Muscle of back (tissue), 11 donors: ENCODE results near the gene PAK1IP1. TPM values are rescaled to one million over a fixed set of nuclear protein-coding genes. Genes with fewer than 3 reads are reported as not detected.
"Not testable (repeated sequence)": the region's sequence is repeated elsewhere in the genome, so short reads cannot be mapped to it uniquely, and the experiment has no call there.

Source experiments
- DNase-seq, 3 donors: peaks; one replicate each; pipeline versions ENCODE4 v3.0.0 to v3.0.0-alpha.2; 2013
- polyA plus RNA-seq, 10 donors: library from polyadenylated mRNA; unstranded; fragments of 120-200 nt; gene quantifications; one replicate each; pipeline ENCODE4 v1.2.1, GENCODE V29; 2013; ENCODE audit not compliant: insufficient read length in 10 of 10

PAK1IP1 gene
- polyA plus RNA-seq, 10 donors, result 16.3 to 20.9 (median 17.9) TPM

DNA sequence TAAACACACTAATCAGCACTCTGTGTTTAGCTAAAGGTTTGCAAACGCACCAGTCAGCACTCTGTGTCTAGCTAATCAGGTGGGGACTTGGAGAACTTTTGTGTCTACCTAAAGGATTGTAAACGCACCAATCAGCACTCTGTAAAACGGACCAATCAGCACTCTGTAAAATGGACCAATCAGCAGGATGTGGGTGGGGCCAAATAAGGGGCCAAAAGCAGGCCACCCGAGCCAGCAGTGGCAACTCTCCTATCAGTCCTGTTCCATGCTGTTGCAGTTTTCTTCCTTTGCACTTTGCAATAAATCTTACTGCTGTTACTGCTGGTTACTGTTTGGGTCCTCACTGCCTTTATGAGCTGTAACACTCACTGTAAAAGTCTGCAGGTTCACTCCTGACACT, 46.9 kb downstream of the PAK1IP1 start:
- DNase-seq, result not testable (repeated sequence)

DNA sequence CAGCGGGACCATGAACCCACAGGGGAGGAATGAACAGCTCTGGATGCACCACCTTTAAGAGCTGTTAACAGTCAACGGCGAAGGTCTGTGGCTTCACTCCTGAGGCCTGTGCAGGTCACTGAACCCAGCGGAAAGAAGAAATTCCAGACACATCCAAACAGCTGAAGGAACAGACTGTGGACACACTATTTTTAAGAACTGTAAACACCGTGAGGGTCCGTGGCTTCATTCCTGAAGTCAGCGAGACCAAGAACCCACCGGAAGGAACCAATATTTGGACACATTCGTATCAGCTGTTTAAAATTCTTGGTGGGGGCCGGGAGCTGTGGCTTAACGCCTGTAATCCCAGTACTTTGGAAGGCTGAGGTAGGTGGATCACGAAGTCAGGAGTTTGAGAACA, 47.5 kb downstream of the PAK1IP1 start:
- no peak for DNase-seq

DNA sequence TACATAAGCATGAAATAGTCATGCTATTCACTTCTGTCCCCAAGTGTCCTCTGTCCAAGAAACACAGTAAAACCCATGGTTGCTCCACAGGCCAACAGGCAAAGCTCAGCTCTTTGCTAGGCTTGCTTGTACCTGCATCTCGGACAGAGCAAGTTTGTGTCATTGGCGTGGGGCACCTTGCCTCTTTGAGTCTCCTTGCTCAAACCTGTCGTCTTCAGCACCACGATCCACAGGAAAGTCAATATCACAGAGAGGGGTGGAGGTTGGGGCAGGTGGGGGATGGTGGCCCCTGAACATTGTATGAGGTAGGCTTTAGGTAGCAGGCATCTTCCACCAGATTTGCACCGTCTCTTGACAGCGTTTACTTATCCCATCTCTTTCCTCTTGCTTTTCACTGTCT, 48.7 kb downstream of the PAK1IP1 start:
- DNase-seq, result no peak

DNA sequence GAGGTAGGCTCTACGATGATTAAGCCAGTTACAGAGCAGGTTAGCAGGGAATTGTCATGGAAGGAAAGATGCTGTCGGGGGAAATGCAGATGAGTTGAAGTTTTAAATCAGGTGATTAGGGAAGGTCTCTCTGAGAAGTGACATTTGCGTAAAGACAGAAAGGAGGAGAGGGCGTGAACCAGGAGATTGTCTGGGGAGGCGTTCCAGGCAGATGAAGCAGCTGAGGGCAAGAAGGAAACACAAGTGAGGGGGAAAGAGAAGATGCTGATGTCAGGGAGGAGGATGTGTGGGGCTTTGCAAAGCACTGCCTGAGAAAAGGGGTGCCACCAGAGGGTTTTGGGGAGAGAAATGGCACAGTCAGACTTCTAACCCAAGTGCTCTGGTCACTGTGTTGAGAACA, 50.3 kb downstream of the PAK1IP1 start:
- DNase-seq, result no peak

DNA sequence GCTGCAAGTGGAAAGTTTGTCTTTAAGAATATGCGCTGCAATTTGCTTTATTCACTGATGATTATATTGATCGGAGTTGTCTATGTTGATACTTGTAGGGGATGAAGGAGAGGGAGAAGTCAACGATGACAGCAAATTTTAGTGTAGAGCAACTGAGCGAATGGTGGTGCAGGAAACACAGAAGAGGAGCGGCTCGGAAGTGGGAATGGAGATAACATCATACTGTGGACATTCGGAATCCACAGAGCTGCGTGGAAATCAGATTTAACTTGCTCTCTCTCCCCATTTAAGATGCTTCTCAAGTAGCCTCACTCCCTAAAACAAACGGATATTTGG, 52.1 kb downstream of the PAK1IP1 start:
- DNase-seq, result no peak

DNA sequence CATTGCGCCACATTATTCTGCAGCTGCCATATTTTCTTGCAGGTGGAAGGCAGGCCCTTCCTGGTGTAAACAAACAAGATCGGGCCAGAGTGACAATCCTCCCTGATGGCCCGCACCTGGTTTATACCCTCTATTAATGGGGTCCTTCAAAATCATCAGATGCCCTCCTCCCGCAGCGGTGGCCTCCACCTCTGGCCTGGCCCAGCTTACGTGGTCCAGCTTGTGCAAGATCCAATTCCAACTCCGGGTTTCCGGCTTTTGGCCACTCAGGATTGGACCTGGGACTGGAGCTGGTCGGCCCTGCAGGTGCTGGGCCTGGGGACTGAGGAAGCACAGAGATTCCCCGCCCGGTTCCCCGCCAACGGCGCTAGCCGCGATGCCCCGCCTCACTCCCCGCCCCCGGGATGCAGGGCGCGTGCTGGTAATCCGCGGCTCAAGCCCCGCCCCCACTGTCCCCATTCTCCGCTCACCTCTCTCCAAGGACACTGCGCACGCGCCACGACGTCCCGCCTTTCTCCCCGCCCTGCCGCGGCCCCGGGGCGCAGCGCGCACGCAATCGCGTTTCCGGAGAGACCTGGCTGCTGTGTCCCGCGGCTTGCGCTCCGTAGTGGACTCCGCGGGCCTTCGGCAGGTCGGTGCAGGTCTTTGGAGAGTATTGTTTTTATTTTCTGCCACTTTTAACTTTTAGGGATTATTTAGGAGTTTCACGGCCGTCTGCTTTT, 52.6 kb downstream of the PAK1IP1 start, which contains the start of gene TMEM14B:
TMEM14B (plus strand) TSS at position 555 of the 722 bp plus-strand sequence. CDS start 1,441 bp downstream, outside the sequence.
- DNase-seq, result peak; percentile 97 to 99 (median 99)

DNA sequence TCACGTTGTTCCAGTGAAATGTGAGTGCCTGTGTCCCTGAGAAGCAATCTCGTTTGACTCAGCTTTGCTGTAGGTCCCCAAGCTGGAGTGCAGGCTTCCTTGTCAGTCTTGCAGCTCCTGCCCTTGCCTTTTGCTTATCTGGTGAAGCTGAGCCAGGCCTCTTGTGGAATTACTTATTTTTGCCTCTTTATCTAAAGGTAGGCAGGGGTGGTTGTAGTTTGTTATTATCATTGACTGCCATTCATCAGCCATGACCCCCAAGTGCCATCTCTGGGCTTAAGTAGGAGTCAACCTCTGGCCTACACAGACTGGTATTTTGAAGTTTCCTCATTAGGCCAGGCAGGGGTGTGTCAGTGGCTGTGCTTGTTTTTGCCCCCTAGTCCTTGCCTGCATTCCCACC, 55.0 kb downstream of the PAK1IP1 start:
- DNase-seq, result no peak

DNA sequence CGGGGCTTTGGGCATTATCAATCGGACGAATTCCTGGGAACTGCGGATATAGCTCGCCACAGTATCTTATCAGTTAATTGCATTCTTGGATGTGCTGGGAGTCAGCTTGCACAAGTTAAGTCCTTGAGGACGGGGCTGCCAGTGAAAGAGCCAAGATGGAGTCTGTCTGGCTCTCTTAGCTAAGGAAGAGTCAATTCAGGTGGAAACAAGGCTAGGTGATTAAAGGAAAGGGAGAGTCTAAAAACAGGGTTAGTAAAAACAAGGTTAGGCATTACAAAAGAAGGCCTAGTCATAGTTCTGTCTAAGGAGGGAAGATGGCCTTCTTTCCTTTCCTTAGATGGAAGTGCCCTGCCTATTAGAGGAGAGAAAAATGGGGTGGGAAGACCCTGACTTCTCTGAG, 55.8 kb downstream of the PAK1IP1 start:
- DNase-seq, result not testable (repeated sequence)

DNA sequence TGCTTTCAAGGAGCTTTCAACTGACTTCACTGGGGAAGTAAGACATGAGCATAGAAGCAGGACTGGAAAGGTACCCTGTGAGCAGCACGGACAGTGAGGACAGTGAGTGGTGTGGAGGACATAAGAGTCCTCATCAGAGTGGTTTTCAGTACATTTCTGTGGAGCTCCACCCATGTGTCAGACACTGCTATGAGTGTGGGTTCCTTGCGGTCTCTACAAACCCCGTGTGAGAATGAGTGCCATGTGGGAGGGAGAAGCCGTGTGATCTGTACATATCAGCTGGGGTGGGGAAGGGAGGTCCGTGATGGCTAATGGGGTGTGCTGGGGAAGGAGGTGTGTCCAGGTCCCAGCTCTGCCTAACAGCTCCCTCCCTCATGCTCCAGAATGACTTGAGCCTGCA, 57.0 kb downstream of the PAK1IP1 start:
- DNase-seq, result not testable (repeated sequence)

DNA sequence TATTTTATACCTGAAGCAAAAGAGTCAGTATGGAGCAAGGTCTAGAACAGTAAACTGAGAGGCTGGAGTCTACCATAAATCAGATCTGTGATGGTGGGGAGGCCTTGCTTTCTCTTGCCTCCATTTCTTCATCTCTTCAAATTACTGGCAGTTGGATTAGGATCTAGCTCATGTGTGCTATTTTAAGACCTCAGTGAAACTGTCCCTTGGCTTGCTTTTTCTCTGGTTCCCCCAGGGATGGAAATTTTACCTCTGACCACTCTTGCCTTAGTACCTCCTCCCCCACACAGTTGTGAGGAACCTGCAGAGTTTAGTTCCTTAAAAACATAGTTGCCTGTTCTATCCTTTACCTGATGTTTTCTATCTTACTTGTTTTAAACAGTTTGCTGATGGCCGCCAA, 61.3 kb downstream of the PAK1IP1 start:
- DNase-seq, result no peak

Other genes starting within 250 kb of the PAK1IP1 start
- 1 to 10 TPM; 1.6 to 3.8 (median 3.0) TPM for gene GCNT2, start 173.6 kb upstream of the PAK1IP1 start, polyA plus RNA-seq
- 1 to 10 TPM in 8 of 10 donors, under 1 TPM in 2; 0.92 to 4.8 (median 1.8) TPM for gene C6orf52, start 356 bp upstream of the PAK1IP1 start, polyA plus RNA-seq
- gene TMEM14C, start 28.1 kb downstream of the PAK1IP1 start, polyA plus RNA-seq, result 100 to 1,000 TPM in 9 of 10 donors, 10 to 100 TPM in 1; 99.6 to 119 (median 106) TPM
- gene TMEM14B, start 52.8 kb downstream of the PAK1IP1 start, polyA plus RNA-seq, result 10 to 100 TPM; 63.6 to 75.6 (median 69.6) TPM
- gene MAK, start 143.6 kb downstream of the PAK1IP1 start, polyA plus RNA-seq, result 1 to 10 TPM in 1 of 10 donors, under 1 TPM in 9; 0.13 to 1.1 (median 0.28) TPM
- gene GCM2, start 187.1 kb downstream of the PAK1IP1 start, polyA plus RNA-seq, result under 1 TPM in 1 of 10 donors, not detected in 9; 0.08 TPM
- gene SYCP2L, start 192.1 kb downstream of the PAK1IP1 start, polyA plus RNA-seq, result 1 to 10 TPM in 9 of 10 donors, under 1 TPM in 1; 0.37 to 5.4 (median 2.1) TPM